Fibroblast of lung (primary cell): ENCODE data around the gene SLC1A7. TPM values are rescaled to one million over a fixed set of nuclear protein-coding genes. Genes with fewer than 3 reads are reported as not detected.

Experiments
- DNase-seq, 2 donors: peaks; one replicate each; pipeline versions ENCODE4 v3.0.0 to v3.0.0-alpha.2; 2010; ENCODE audit warnings: low read depth in 2 of 2
- H2AFZ ChIP-seq: 2 replicates; pipeline ENCODE4 v1.5.1; 2012; ENCODE audit warnings: low read length, control low read depth, inconsistent platforms
- H3K27ac ChIP-seq: 2 replicates; pipeline ENCODE4 v1.5.1; 2011; ENCODE audit warnings: low read length, control low read depth; ENCODE audit not compliant: insufficient read depth
- H3K27me3 ChIP-seq: 2 replicates; pipeline ENCODE4 v1.5.1; 2011; ENCODE audit warnings: mild to moderate bottlenecking, low read length; ENCODE audit not compliant: control insufficient read depth, insufficient read depth
- H3K36me3 ChIP-seq: 2 replicates; pipeline ENCODE4 v1.5.1; 2011; ENCODE audit warnings: low read length; ENCODE audit not compliant: control insufficient read depth, insufficient read depth
- H3K4me1 ChIP-seq: 2 replicates; pipeline ENCODE4 v1.5.1; 2011; ENCODE audit warnings: low read length; ENCODE audit not compliant: control insufficient read depth, insufficient read depth; ENCODE audit errors: extremely low read depth
- H3K4me2 ChIP-seq: 2 replicates; pipeline ENCODE4 v1.5.1; 2011; ENCODE audit warnings: low read length, control low read depth; ENCODE audit not compliant: insufficient read depth; ENCODE audit errors: extremely low read depth
- H3K4me3 ChIP-seq, 4 experiments: fragments of 200-600 bp in 1 of 4; sonication (generic) in 1 of 4; replicated peaks in 1 of 4; 2 replicates each; pipeline ENCODE4 v1.5.1; 2011 to 2016; ENCODE audit warnings: low read length in 4 of 4, low read depth in 3 of 4, mild to moderate bottlenecking in 3 of 4, control low read depth in 2 of 4, inconsistent platforms in 1 of 4, mixed read lengths in 1 of 4; ENCODE audit not compliant: insufficient read depth in 1 of 4; ENCODE audit errors: control extremely low read depth in 1 of 4
- H3K79me2 ChIP-seq: 2 replicates; pipeline ENCODE4 v1.5.1; 2012; ENCODE audit warnings: mild to moderate bottlenecking, low read length, inconsistent platforms; ENCODE audit not compliant: control insufficient read depth, insufficient read depth
- H3K9ac ChIP-seq: 2 replicates; pipeline ENCODE4 v1.5.1; 2011; ENCODE audit warnings: mild to moderate bottlenecking, low read length, control low read depth; ENCODE audit not compliant: insufficient read depth
- H3K9me3 ChIP-seq: 2 replicates; pipeline ENCODE4 v1.5.1; 2012; ENCODE audit warnings: low read depth, low read length; ENCODE audit not compliant: control insufficient read depth, insufficient read depth
- H4K20me1 ChIP-seq: 2 replicates; pipeline ENCODE4 v1.5.1; 2011; ENCODE audit warnings: low read length; ENCODE audit not compliant: control insufficient read depth, insufficient read depth; ENCODE audit errors: extremely low read depth
- CTCF ChIP-seq, 2 donors: IDR thresholded peaks in 1 of 2; conservative IDR thresholded peaks in 1 of 2; 1 replicate in 1 of 2; 2 replicates in 1 of 2; pipeline ENCODE4 v1.5.1; 2011 to 2012; ENCODE audit warnings: low read length in 2 of 2, control low read depth in 1 of 2, inconsistent platforms in 1 of 2, low read depth in 1 of 2, mild to moderate bottlenecking in 1 of 2
- EZH2 ChIP-seq: IDR thresholded peaks from 2 replicates; pipeline ENCODE4 v1.5.1; 2012; ENCODE audit warnings: low read length, control low read depth, mild to moderate bottlenecking; ENCODE audit errors: missing control alignments
- polyA plus RNA-seq, 2 donors: library from polyadenylated mRNA; depleted of rRNA in 1 of 2; stranded (reverse) in 1 of 2; unstranded in 1 of 2; fragments of >200 nt; gene quantifications; 2 replicates each; pipeline ENCODE4 v1.2.1, GENCODE V29; 2011 to 2012; ENCODE audit warnings: missing spikeins in 1 of 2
- total RNA-seq: library from RNA; depleted of rRNA; stranded (reverse); fragments of >200 nt; gene quantifications from 2 replicates; pipeline ENCODE4 v1.2.1, GENCODE V29; 2014

The SLC1A7 gene
- total and polyA plus RNA-seq, 2 donors (not counting 1 experiment from before 2014, with no cell fraction given), result 0.15 to 0.33 TPM

- Histone ChIP-seq H2AFZ (no peak overlapping the region), H3K4me3 (no peak overlapping the region), H3K9ac (no peak overlapping the region), H3K9me3 (no peaks in the 10 kb centered on the region), H4K20me1 (no peaks in the 10 kb centered on the region), H3K79me2 (no peaks in the 10 kb centered on the region), H3K27ac (no peak overlapping the region), H3K4me2 (no peak overlapping the region), H3K4me1 (peaks cover 12% of the 10 kb centered on the region), H3K36me3 (no peaks in the 10 kb centered on the region), H3K27me3 (no peaks in the 10 kb centered on the region)
- no peak for DNase-seq
- no peak for TF ChIP-seq EZH2
- TF ChIP-seq CTCF (conservative IDR thresholded peaks at IDR 0.05 in 1 of 2, IDR thresholded peaks at IDR 0.05 in 1 of 2; ENCODE audit: low read depth in 1 of 2, low read length in 2 of 2), result no peak
Observed at GRCh38 chr1:53129891-53130597, 12.4 kb downstream of the SLC1A7 start.

- Histone ChIP-seq H3K4me2 (no peak overlapping the region), H3K27me3 (no peaks in the 10 kb centered on the region), H3K4me3 (no peak overlapping the region), H3K9ac (no peak overlapping the region), H3K36me3 (no peaks in the 10 kb centered on the region), H3K4me1 (peaks cover 12% of the 10 kb centered on the region), H3K9me3 (no peaks in the 10 kb centered on the region), H2AFZ (no peak overlapping the region), H4K20me1 (no peaks in the 10 kb centered on the region), H3K79me2 (no peaks in the 10 kb centered on the region), H3K27ac (no peak overlapping the region)
- DNase-seq, result no peak
- no peak for TF ChIP-seq CTCF (conservative IDR thresholded peaks at IDR 0.05 in 1 of 2, IDR thresholded peaks at IDR 0.05 in 1 of 2; ENCODE audit: low read depth in 1 of 2, low read length in 2 of 2)
- no peak for TF ChIP-seq EZH2
Observed at GRCh38 chr1:53128401-53128800, 14.0 kb downstream of the SLC1A7 start.

- Histone ChIP-seq H2AFZ (no peak overlapping the region), H4K20me1 (no peaks in the 10 kb centered on the region), H3K9ac (no peak overlapping the region), H3K27me3 (no peaks in the 10 kb centered on the region), H3K4me2 (no peak overlapping the region), H3K4me3 (no peak overlapping the region), H3K27ac (no peak overlapping the region), H3K4me1 (peaks cover 20% of the 10 kb centered on the region), H3K36me3 (no peaks in the 10 kb centered on the region), H3K79me2 (no peaks in the 10 kb centered on the region), H3K9me3 (no peaks in the 10 kb centered on the region)
- DNase-seq, result no peak
- TF ChIP-seq CTCF (conservative IDR thresholded peaks at IDR 0.05 in 1 of 2, IDR thresholded peaks at IDR 0.05 in 1 of 2; ENCODE audit: low read depth in 1 of 2, low read length in 2 of 2) (no peak), EZH2 (no peak)
Observed at GRCh38 chr1:53127546-53127945, 14.9 kb downstream of the SLC1A7 start.
